SKM-1 (cell line): ENCODE results near the gene OSBPL8.
"Not testable (repeated sequence)": the region's sequence is repeated elsewhere in the genome, so short reads cannot be mapped to it uniquely, and the experiment has no call there.

Experiments used
- DNase-seq: peaks from one replicate; lab custom pipeline; 2025; ENCODE audit not compliant: unreplicated experiment; lab: John Stamatoyannopoulos, UW

OSBPL8 gene

GRCh38 chr12:76375470-76375869 is 184.1 kb downstream of the OSBPL8 start:
- DNase-seq: no peak

- no peak for DNase-seq
Measured at GRCh38 chr12:76374386-76375020, 185.1 kb downstream of the OSBPL8 start.

- no peak for DNase-seq
Measured at GRCh38 chr12:76368230-76368629, 191.3 kb downstream of the OSBPL8 start.

GRCh38 chr12:76366163-76366562 is 193.4 kb downstream of the OSBPL8 start:
- no peak for DNase-seq

- DNase-seq: not testable (repeated sequence)
Measured at GRCh38 chr12:76364131-76364530, 195.4 kb downstream of the OSBPL8 start.

GRCh38 chr12:76360316-76360715 is 199.3 kb downstream of the OSBPL8 start:
- no peak for DNase-seq

- no peak for DNase-seq
Measured at GRCh38 chr12:76356071-76356470, 203.5 kb downstream of the OSBPL8 start.

GRCh38 chr12:76348079-76348901 is 211.3 kb downstream of the OSBPL8 start, which contains the start of gene BBS10:
TSS of gene BBS10 (minus strand) at chr12:76348415. CDS start at chr12:76348358, 57 bp downstream.
- peak; percentile 72 for DNase-seq

- DNase-seq: peak; percentile 0
Measured at GRCh38 chr12:76346798-76347420, 212.7 kb downstream of the OSBPL8 start.

GRCh38 chr12:76346236-76346635 is 213.3 kb downstream of the OSBPL8 start:
- no peak for DNase-seq

GRCh38 chr12:76345569-76345968 is 214.0 kb downstream of the OSBPL8 start:
- no peak for DNase-seq

- DNase-seq: no peak
Measured at GRCh38 chr12:76341436-76342030, 218.0 kb downstream of the OSBPL8 start.

- DNase-seq: no peak
Measured at GRCh38 chr12:76340680-76341435, 218.7 kb downstream of the OSBPL8 start.

GRCh38 chr12:76337583-76337982 is 222.0 kb downstream of the OSBPL8 start:
- DNase-seq: no peak

GRCh38 chr12:76332606-76333005 is 227.0 kb downstream of the OSBPL8 start:
- no peak for DNase-seq

GRCh38 chr12:76329606-76330005 is 230.0 kb downstream of the OSBPL8 start:
- DNase-seq: no peak

- no peak for DNase-seq
Measured at GRCh38 chr12:76329159-76329558, 230.4 kb downstream of the OSBPL8 start.

- not testable (repeated sequence) for DNase-seq
Measured at GRCh38 chr12:76319595-76320319, 239.8 kb downstream of the OSBPL8 start.

- no peak for DNase-seq
Measured at GRCh38 chr12:76318773-76319594, 240.6 kb downstream of the OSBPL8 start.
